Measurements from ENCODE around the gene OR4E2.

- no peak for TF ChIP-seq POLR2A (IDR thresholded peaks at IDR 0.05)
- TF ChIP-seq CTCF (IDR thresholded peaks at IDR 0.05 in 8 of 11, conservative IDR thresholded peaks at IDR 0.05 in 3 of 11) = no peak
These were observed 18.5 kb downstream of the OR4E2 start for GRCh38 chr14:21672116-21672515.

Data from spleen (tissue), 7 donors.